C1 segment of cervical spinal cord (tissue), 14 donors: ENCODE measurements around the gene CES2.
"Not testable (repeated sequence)": the region's sequence is repeated elsewhere in the genome, so short reads cannot be mapped to it uniquely, and the experiment has no call there.

Experiments
- DNase-seq, 14 donors: peaks; one replicate each; lab custom pipeline; 2025; lab: John Stamatoyannopoulos, UW

Gene CES2

DNA sequence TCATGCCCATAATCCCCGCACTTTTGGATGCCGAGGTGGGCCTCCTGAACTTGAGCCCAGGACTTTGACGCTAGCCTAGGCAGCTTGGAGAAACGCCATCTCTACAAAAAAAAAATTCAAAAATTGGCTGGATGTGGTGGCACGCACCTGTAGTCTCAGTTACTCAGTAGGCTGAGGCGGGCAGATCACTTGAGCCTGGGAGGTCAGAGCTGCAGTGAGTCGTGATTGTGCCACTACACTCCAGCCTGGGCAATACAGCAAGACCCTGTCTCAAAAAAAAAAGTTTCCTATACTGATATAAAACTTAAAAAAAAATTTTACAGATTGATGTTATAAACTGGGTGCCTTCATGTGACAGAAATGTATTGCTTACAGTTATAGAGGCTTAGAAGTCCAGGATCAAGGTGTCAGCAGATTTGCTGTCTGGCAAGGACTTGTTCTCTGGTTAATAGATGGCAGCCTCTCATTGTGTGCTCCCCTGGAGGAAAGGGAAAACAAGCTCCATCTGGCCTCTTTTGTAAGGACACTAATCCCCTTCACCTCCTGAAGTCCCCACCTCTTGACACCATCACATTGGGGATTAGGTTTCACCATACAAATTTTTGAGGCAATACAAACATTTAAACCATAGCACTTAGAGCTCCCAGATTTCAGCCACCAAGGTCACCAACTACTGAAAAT lies 17.3 kb downstream of the CES2 start:
- DNase-seq = no peak

DNA sequence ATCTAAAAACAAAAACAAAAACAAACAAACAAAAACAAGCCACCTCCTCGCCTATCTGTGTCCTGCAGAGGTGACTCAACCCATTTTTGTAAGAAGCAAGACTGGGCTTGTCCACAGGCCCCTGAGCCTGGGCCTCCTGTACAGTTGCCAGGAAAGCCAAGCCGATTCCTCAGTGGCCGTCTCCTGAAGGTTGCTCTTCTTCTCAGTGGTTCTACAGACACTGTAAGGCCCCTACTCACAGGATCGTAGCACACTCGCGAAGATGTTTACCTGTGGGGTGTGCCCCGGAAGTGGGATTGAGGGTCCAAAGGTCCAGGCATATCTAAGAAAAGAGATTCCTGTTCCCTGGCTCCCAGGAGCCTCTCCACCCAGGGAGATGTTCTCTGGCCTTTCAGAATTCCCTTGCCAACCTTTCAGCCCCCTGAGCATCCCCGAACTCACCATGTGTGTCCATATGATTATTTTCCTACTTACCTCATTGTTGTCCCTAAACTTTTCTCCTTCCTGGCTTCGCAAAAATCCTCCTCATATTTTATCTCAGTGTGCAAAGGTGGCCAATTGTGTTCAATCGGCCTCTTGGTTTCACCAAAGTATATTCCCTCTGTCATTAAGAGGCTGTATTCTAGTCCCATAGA lies 18.3 kb downstream of the CES2 start:
- DNase-seq = no peak

DNA sequence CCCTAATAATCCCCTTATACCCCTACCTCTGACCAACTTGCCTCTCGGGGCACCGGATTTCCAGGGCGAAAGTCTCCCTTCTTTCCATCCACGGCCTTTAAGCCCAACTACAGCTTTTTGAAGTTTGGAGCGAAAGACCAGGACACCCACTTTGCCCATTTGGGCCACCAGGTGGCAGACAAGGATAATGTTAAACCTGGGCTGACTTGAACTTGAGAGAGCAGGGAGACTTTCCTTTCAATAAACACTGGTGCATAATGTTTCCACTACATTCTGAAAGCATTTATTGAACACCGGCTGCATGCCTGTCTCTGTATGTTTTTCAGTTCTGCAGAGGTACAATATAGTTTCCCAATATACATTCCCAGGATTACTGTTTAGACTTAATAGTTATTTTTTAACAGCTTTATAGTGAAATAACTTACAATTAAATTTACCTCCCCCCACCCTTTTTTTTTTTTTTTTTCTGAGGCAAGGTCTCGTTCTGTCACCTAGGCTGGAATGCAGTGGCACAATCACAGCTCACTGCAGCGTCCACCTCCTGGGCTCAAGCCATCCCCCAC lies 18.9 kb downstream of the CES2 start:
- peak in 11 of 14 donors; percentile 11 to 61 (median 36) for DNase-seq

DNA sequence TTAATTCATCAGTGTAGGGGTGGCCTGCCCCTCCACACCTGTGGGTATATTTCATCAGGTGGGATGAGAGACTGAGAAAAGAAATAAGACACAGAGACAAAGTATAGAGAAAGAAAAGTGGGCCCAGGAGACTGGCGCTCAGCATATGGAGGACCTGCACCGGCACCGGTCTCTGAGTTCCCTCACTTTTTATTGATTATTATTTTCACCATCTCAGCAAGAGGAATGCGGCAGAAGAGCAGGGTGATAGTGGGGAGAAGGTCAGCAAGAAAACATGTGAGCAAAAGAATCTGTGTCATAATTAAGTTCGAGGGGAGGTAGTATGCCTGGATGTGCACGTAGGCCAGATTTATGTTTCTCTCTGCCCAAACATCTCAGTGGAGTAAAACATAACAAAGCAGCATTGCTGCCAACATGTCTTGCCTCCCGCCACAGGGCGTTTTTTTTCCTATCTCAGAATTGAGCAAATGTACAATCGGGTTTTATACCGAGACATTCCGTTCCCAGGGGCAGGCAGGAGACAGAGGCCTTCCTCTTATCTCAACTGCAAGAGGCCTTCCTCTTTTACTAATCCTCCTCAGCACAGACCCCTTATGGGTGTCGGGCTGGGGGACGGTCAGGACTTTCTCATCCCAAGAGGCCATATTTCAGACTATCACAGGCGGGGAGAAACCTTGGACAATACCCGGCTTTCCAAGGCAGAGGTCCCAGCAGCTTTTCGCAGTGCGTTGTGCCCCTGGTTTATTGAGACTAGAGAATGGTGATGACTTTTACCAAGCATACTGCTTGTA lies 20.2 kb downstream of the CES2 start:
- DNase-seq = not testable (repeated sequence)

DNA sequence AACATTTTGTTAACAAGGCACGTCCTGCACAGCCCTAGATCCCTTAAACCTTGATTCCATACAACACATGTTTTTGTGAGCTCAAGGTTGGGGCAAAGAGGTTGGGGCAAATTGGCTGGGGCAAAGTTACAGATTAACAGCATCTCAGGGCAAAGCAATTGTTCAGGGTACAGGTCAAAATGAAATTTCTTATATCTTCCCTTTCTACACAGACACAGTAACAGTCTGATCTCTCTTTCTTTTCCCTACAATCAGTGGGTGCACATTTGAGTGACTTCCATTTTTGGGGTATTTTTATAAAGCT lies 20.8 kb downstream of the CES2 start:
- not testable (repeated sequence) for DNase-seq

DNA sequence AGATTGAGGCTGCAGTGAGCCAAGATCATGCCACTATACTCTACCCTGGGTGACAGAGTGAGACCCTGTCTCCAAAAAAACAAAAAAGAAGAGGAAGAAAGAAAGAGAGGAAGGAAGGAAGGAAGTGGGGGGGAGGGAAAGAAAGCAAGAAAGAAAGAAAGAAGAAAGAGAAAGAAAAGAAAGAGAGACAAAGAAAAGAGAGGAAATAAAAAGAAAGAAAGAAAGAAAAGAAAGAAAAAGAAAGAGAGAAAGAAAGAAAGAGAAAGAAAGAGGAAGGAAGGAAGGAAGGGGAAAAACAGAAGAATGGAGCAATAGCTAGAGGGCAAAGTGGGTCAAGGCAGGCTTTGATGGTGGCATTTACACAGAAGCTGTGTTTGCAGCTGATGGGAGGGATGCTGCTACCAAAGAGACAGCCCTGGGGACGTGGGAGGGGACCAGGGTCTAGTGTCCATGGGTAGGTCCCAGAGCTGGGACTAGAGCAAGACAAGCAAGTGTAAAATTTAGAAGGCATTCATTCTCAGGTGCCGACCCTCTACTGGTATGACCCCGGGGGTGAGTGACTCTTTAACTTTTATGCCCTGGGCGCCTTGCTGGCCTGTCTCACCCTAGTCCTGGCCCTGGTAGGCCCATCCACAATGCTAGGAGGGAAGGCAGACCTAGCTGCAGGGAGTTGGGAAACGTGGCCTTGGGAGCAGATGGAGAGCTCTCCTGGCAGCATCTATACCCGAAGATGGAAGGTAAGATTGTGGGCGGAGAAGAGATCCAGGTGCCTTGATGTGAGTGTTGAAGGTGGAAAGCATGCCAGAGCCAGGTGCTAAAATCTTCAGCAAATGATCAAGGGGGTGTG lies 23.8 kb downstream of the CES2 start:
- DNase-seq = no peak

DNA sequence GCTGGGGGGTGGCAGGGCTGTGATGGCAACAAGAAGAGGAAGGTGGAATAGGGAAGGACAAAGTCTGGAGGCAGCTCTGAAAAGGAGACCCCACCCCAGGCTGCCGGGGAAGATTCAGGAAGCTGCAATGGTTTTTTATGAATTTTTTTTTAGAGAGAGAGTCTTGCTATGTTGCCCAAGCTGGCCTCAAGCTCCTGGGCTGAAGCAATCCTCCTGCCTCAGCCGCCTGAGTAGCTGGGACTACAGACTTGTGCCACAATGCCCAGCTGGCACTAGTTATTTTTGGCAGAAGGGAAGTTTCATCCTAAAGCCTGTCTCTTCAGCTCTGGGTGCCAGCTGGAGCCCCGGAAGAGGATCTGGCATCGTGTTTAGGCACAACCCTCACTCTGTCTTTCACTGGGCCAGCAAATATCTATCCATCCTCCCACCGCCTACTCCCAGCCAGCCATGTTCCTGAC lies 24.4 kb downstream of the CES2 start:
- peak in 1 of 14 donors; percentile 88 for DNase-seq

DNA sequence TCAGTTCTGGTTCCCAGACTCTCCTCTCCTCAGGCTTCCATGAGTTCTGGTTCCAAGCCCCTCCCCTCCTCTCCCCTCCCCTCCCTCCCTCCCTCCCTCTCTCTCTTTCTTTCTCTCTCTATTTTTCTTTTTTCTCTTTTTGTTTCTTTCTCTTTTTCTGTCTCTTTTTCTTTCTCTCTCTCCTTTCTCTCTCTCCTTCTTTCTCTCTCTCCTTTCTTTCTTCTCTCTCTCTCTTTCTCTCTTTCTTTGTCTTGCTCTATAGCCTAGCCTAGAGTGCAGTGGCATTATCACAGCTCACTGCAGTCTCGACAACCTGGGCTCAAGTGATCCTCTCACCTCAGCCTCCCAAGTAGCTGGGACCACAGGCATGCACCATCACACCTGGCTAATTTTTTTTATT lies 25.0 kb downstream of the CES2 start:
- DNase-seq = no peak

DNA sequence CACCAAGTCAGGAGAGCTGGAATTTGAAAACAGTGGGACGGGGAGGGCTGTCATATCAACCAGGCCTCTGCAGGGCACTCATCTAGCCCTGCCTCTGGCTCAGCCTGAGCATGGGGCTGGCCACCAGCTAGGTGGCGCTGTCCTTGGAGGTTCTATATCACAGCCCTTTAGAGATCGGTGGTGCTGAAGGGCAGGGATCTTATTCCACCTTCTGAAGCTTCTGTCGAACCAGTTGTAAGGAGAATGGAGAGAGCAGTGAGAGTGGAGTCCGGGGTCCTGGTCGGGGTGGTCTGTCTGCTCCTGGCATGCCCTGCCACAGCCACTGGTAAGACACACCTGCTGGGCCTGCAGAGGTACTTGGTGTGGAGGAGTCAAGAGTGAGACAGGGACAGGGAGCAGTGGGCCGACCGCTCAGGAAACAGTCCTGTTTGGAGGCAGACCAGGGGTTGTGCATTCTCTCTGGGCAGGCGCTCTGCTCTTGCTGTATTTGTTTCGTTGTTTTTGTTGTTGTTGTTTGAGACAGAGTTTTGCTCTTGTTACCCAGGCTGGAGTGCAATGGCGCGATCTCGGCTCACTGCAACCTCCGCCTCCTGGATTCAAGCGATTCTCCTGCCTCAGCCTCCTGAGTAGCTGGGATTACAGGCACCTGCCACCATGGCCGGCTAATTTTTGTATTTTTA lies 25.9 kb downstream of the CES2 start, which contains the start of gene CES3:
TSS of gene CES3 (plus strand) at position 202 of the 680 bp plus-strand sequence. CDS start at position 244, 42 bp downstream.
- peak in 5 of 14 donors; percentile 4 to 38 (median 13) for DNase-seq

DNA sequence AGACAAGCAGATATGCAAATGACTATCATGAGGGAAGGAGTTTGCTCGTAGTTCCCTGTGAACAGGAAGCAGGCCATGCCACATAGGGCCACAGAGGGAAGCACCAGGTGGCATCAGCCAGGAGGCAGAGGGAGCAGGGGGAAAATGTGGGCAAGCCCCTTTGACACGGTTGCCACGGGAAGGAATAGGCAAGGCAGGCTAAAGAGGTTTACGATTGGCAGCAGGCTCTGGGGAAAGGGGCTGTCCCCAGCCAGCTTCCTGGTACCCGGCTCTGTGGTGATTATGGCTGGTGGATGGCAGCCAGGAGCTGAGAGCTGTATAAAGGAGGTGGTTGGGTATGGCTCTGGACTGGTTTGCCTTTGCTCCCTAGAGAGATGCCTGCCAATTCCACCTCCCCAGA lies 26.6 kb downstream of the CES2 start:
- DNase-seq = no peak

DNA sequence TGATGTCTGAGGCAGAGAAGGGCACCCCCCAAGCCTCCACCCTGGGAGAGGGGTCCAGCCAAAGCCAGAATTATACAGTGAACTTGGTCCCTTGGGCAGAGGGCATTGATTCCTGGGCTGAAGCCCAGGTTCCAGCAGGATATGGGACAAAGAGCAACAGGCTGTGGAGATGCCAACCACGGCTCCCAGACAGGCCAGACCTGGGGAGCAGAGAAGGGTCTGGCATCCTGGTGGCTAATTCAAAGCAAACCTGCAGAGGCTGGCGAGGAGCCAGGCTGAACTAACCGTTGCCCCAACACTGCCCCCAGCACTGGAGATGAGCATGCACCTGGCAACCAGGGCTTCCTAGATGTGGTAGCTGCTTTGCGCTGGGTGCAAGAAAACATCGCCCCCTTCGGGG lies 28.7 kb downstream of the CES2 start:
- no peak for DNase-seq

DNA sequence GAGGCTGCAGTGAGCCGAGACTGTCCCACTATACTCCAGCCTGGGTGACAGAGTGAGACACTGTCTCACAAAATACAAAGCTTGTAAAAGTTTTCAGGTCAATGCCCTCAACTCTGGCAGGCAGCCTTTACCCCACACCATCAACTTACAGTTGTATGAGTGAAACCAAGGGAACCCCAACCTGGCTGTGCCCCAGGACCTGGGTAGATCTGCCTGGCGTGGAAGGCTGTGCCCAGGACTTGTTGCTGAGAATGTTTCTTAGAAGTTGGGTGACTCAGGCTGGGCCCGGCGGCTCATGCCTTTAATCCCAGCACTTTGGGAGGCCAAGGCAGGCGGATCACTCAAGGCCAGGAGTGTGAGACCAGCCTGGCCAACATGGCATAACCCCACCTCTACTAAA lies 33.5 kb downstream of the CES2 start:
- peak in 1 of 14 donors; percentile 63 for DNase-seq

DNA sequence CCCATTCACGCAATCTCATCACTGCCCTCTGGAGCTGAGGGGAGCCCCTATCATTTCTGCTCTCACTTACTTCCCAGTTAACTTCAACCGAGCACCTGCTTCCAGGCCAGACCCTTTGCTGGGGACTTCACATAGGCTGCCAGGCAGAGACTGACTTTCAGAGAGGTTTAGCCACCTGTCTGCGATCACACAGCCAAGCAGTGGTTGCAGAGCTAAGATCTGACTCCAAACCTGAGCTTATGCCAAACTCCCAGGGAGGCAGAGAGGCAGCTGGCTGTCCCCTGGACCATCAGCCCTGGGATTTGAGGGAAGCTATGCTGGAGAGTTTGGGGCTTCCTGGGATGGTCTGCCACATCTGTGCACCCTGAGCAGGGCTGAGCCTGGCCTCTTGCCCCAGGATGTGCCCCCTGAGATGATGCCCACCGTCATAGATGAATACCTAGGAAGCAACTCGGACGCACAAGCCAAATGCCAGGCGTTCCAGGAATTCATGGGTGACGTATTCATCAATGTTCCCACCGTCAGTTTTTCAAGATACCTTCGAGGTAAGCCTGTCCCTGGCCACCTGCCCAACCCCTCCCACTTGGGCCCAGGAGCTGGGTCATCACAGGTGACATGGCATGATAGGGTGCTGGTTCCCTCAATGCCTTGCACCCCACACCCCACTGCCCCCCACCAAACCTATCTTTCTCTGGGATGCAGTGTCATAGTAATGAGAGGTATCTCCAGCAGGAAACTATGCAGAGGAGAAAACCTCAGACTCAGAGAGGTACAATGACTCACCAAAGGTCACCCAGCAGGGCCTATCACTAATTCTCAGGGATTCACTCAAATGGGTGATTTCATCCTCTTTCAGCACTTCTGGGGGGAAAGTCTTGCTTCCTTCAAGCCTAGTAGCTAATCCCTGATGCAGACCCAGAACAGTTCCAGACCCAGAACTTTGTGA lies 35.7 kb downstream of the CES2 start:
- no peak for DNase-seq

DNA sequence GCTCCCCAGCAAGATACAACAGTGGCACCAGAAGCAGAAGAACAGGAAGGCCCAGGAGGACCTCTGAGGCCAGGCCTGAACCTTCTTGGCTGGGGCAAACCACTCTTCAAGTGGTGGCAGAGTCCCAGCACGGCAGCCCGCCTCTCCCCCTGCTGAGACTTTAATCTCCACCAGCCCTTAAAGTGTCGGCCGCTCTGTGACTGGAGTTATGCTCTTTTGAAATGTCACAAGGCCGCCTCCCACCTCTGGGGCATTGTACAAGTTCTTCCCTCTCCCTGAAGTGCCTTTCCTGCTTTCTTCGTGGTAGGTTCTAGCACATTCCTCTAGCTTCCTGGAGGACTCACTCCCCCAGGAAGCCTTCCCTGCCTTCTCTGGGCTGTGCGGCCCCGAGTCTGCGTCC lies 37.7 kb downstream of the CES2 start:
- no peak for DNase-seq

DNA sequence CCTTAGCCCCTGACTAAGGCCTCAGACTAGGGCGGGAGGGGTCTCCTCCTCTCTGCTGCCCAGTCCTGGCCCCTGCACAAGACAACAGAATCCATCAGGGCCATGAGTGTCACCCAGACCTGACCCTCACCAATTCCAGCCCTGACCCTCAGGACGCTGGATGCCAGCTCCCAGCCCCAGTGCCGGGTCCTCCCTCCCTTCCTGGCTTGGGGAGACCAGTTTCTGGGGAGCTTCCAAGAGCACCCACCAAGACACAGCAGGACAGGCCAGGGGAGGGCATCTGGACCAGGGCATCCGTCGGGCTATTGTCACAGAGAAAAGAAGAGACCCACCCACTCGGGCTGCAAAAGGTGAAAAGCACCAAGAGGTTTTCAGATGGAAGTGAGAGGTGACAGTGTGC lies 38.4 kb downstream of the CES2 start:
- no peak for DNase-seq

DNA sequence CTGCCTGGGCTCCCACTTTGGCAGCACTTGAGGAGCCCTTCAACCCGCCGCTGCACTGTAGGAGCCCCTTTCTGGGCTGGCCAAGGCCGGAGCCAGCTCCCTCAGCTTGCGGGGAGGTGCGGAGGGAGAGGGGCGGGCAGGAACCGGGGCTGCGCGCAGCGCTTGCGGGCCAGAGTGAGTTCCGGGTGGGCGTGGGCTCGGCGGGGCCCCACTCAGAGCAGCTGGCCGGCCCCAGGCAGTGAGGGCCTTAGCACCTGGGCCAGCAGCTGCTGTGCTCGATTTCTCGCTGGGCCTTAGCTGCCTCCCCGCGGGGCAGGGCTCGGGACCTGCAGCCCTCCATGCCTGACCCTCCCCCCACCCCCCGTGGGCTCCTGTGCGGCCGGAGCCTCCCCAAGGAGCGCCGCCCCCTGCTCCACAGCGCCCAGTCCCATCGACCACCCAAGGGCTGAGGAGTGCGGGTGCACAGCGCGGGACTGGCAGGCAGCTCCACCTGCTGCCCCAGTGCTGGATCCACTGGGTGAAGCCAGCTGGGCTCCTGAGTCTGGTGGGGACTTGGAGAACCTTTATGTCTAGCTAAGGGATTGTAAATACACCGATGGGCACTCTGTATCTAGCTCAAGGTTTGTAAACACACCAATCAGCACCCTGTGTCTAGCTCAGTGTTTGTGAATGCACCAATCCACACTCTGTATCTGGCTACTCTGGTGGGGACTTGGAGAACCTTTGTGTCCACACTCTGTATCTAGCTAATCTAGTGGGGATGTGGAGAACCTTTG lies 39.0 kb downstream of the CES2 start:
- not testable (repeated sequence) for DNase-seq

DNA sequence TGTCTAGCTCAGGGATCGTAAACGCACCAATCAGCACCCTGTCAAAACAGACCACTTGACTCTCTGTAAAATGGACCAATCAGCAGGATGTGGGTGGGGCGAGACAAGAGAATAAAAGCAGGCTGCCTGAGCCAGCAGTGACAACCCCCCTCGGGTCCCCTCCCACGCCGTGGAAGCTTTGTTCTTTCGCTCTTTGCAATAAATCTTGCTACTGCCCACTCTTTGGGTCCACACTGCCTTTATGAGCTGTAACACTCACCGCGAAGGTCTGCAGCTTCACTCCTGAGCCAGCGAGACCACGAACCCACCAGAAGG lies 39.6 kb downstream of the CES2 start:
- DNase-seq = not testable (repeated sequence)

DNA sequence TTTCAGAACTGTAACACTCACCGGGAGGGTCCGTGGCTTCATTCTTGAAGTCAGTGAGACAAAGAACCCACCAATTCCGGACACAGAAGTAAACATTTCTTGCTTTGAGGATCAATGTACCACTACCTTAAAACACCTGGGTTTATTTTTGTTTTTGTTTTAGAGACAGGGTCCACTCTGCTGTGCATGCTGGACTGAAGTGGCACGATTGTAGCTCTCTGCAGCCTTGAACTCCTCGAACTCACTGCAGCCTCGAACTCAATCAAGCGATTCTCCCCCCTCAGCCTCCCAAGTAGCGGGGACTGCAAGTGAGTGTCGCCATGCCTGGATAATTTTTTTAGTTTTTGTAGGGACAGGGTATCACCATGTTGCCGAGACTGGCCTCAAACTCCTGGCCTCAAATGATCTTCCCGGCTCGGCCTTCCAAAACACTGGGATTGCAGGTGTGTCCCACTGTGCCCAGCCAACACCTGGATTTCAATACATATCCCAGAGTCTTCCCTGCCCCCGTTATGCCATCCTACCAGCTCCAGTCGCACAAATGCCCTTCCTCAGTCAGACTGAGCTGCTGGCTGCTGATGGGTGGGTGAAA lies 40.1 kb downstream of the CES2 start:
- no peak for DNase-seq

DNA sequence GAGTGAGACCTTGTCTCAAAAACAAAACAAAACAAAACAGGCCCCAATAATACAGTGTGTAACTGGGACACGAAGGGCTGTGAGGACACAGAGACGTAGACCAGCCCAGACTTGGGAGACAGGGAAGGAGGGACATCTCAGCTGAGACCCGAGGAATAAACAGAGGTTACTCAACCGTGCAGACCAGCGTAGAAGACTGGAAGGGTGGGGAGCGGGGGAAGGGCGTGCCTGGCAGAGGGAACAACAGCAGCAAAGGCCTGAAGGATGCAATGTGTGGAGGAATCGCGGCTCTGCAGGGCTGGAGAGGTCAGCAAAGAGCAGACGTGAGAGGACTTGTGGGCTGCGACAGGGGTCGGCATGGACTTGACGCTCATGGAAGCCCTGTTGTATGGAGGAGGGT lies 41.4 kb downstream of the CES2 start:
- no peak for DNase-seq
